Measurements from ENCODE around the gene NRBP1. TPM values are rescaled to one million over a fixed set of nuclear protein-coding genes. Genes with fewer than 3 reads are reported as not detected.

NRBP1 gene
- total and polyA plus RNA-seq, 9 of the 15 experiments (the other 6 are each of a cell fraction or from before 2014, with no cell fraction given): 2.9 to 84.5 (median 36.9) TPM

DNA sequence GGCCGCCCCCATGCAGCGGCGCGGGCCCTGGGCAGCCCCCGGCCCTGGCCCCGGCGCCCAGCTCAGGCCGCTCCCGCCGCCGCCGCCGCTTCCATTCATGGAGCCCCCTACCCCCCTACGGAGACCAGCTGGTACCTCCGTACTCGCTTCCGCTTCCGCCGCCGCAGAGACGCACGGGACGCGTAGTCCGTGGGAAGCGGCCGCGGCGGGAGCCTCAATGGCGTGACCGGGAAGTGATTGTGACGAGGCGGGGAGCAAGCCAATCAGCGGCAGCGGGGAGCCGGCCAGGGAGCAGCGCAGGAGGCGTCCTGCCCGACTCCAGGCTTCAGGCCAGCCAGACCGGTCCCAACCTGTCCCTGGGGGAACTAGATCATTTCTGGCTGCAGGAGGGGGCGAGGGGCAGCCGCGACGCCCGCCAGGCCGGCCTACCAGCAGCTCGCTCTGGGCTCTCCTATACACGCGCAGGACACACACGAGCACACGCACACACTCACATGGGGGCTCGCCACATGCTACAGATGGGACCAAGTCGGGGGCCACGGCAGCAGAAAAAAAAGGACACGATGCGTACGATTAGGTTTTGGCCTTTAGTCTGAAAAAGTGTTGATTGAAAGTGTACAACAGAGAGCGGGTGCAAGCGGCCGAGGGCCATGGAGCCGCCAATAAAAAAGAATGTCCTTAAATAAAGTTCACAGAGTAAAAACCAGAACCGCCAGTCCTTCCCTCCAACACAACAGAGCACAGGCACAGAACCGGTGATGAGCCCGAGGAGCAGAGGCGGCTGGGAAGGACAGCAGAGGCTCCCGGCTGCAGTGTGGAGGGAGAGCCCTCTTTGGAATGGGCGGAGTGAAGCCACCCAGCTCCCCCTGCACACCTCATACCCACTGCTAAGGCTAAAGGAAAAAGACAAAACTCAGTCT, 47.5 kb upstream of the NRBP1 start, which contains the start of gene ZNF513 (continued):
- TF ChIP-seq, protein P1, sequence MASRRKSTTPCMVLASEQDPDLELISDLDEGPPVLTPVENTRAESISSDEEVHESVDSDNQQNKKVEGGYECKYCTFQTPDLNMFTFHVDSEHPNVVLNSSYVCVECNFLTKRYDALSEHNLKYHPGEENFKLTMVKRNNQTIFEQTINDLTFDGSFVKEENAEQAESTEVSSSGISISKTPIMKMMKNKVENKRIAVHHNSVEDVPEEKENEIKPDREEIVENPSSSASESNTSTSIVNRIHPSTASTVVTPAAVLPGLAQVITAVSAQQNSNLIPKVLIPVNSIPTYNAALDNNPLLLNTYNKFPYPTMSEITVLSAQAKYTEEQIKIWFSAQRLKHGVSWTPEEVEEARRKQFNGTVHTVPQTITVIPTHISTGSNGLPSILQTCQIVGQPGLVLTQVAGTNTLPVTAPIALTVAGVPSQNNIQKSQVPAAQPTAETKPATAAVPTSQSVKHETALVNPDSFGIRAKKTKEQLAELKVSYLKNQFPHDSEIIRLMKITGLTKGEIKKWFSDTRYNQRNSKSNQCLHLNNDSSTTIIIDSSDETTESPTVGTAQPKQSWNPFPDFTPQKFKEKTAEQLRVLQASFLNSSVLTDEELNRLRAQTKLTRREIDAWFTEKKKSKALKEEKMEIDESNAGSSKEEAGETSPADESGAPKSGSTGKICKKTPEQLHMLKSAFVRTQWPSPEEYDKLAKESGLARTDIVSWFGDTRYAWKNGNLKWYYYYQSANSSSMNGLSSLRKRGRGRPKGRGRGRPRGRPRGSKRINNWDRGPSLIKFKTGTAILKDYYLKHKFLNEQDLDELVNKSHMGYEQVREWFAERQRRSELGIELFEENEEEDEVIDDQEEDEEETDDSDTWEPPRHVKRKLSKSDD (conservative IDR thresholded peaks at IDR 0.05; ENCODE audit: low read length): no peak
- TF ChIP-seq STAT5A (IDR thresholded peaks at IDR 0.05; ENCODE audit: borderline replicate concordance, low read length) (no peak), CCAR2 (IDR thresholded peaks at IDR 0.05; ENCODE audit: low read depth, low read length) (no peak), ZNF431 (CRISPR knock-in tag; IDR thresholded peaks at IDR 0.05) (0 out of 2 replicates have a peak, but pooled peaks have one; percentile 46), ZNF12 (CRISPR knock-in tag; IDR thresholded peaks at IDR 0.05) (no peak), RFX1 (IDR thresholded peaks at IDR 0.05) (no peak), MXI1 (IDR thresholded peaks at IDR 0.05; ENCODE audit: low read depth, low read length) (0 out of 2 replicates have a peak, but pooled peaks have one; percentile 18), HIVEP1 (CRISPR knock-in tag; IDR thresholded peaks at IDR 0.05) (no peak), POLR3G (IDR thresholded peaks at IDR 0.05; ENCODE audit: extremely low read depth, insufficient read length, insufficient replicate concordance) (no peak), NFE2L1 (tag; IDR thresholded peaks at IDR 0.05; ENCODE audit: borderline replicate concordance, low read depth) (no peak), TBP (optimal IDR thresholded peaks at IDR 0.05; ENCODE audit: low read depth, low read length) (peak; percentile 73)
- TF ChIP-seq, protein P2, sequence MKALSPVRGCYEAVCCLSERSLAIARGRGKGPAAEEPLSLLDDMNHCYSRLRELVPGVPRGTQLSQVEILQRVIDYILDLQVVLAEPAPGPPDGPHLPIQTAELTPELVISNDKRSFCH (CRISPR knock-in tag; IDR thresholded peaks at IDR 0.05): no peak
- TF ChIP-seq, protein P2 (tag; IDR thresholded peaks at IDR 0.05): peak; percentile 58; the same call in 1 of the 2 replicates
- TF ChIP-seq, protein P3, sequence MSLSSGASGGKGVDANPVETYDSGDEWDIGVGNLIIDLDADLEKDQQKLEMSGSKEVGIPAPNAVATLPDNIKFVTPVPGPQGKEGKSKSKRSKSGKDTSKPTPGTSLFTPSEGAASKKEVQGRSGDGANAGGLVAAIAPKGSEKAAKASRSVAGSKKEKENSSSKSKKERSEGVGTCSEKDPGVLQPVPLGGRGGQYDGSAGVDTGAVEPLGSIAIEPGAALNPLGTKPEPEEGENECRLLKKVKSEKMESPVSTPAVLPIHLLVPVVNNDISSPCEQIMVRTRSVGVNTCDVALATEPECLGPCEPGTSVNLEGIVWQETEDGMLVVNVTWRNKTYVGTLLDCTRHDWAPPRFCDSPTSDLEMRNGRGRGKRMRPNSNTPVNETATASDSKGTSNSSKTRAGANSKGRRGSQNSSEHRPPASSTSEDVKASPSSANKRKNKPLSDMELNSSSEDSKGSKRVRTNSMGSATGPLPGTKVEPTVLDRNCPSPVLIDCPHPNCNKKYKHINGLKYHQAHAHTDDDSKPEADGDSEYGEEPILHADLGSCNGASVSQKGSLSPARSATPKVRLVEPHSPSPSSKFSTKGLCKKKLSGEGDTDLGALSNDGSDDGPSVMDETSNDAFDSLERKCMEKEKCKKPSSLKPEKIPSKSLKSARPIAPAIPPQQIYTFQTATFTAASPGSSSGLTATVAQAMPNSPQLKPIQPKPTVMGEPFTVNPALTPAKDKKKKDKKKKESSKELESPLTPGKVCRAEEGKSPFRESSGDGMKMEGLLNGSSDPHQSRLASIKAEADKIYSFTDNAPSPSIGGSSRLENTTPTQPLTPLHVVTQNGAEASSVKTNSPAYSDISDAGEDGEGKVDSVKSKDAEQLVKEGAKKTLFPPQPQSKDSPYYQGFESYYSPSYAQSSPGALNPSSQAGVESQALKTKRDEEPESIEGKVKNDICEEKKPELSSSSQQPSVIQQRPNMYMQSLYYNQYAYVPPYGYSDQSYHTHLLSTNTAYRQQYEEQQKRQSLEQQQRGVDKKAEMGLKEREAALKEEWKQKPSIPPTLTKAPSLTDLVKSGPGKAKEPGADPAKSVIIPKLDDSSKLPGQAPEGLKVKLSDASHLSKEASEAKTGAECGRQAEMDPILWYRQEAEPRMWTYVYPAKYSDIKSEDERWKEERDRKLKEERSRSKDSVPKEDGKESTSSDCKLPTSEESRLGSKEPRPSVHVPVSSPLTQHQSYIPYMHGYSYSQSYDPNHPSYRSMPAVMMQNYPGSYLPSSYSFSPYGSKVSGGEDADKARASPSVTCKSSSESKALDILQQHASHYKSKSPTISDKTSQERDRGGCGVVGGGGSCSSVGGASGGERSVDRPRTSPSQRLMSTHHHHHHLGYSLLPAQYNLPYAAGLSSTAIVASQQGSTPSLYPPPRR (CRISPR knock-in tag; IDR thresholded peaks at IDR 0.05; ENCODE audit: borderline replicate concordance): no peak
- TF ChIP-seq, protein P4, sequence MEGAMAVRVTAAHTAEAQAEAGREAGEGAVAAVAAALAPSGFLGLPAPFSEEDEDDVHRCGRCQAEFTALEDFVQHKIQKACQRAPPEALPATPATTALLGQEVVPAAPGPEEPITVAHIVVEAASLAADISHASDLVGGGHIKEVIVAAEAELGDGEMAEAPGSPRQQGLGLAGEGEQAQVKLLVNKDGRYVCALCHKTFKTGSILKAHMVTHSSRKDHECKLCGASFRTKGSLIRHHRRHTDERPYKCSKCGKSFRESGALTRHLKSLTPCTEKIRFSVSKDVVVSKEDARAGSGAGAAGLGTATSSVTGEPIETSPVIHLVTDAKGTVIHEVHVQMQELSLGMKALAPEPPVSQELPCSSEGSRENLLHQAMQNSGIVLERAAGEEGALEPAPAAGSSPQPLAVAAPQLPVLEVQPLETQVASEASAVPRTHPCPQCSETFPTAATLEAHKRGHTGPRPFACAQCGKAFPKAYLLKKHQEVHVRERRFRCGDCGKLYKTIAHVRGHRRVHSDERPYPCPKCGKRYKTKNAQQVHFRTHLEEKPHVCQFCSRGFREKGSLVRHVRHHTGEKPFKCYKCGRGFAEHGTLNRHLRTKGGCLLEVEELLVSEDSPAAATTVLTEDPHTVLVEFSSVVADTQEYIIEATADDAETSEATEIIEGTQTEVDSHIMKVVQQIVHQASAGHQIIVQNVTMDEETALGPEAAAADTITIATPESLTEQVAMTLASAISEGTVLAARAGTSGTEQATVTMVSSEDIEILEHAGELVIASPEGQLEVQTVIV (CRISPR knock-in tag; IDR thresholded peaks at IDR 0.05; ENCODE audit: borderline replicate concordance): peak; percentile 65; the same call in 1 of the 2 replicates

Data from K562 (cell line).